ENCODE data around the gene HOXB9.
A peak's percentile ranks its signal among the peaks of the same experiment; 100 is the strongest.

Gene HOXB9

DNA sequence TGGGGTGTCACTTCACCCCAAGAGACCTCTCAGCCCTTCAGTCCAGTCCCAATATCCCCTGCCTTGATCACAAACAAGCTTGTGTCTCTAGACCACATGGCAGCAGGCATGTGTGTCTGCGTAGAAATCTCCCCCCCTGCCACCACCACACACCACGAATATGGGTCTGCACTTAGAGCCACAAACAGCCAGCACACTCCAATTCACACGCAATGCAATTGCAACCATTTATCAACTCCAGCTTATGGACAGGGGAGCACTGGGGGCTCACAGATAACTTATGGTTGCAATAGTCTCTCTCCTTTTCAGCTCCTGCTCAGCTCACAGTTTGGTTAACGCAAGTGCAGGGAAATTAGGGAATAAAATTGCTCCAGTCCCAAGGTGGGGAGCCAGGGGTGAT lies 2.6 kb downstream of the HOXB9 start:
- FAIRE-seq = no peak

DNA sequence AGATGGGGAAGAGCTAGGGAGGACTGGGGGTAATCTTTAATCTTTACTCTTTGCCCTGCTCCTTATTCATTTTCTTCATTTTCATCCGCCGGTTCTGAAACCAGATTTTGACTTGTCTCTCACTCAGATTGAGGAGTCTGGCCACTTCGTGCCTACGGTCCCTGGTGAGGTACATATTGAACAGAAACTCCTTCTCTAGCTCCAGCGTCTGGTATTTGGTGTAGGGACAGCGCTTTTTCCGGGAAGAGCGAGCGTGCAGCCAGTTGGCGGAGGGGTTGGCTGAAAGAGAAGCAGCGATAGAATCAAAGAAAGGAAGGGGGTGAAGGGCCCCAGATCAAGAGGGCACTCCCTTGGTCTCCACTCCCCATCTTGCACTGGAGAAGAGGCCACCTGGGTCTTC lies 3.3 kb downstream of the HOXB9 start:
- FAIRE-seq = no peak

DNA sequence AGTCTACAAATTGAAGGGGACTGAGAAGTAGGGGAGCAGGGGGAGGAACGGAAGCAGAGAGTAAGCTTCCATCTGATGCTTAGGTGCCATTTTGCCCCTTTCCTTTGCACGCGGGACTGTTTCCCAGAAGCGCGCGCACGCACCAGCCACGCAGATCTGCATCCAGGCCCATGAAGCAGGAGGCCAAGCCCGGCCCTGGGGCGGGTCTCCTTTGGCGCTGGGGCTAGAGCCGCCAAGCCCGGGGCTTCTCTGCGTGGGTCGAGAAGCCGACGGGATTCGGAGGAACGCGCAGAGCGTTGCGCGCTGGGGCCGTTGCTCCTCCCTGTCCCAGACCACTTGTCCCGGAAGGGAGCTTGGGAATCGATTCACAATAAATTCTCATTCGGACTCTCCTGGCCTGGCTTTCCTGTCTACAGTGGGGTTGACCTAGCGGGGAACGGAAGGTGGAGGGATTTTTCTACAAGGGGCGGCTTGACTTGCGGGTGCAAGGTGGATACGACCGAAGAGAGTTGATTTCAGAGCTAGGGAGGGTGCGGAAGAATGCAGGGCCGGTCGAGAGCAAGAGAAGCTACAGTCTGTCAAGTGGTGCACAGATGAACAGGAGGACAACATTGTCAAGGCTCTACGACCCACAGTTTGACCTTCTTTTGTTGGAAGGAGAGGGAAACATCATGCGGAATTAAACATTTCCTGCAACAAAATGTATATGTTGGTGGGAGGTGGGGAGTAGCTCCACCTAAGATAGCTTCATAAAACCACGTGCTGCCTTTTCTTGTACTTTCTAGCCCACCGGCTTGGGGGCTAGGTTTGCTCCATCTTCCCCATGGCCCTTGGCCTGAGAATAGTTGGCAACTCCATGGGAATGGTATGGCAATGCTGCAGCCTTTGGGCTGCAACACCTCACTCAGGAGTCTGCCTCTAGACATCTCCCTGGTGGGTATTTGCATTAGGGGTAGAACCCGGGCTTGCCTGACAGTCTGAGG lies 4.5 kb downstream of the HOXB9 start:
- FAIRE-seq = no peak

DNA sequence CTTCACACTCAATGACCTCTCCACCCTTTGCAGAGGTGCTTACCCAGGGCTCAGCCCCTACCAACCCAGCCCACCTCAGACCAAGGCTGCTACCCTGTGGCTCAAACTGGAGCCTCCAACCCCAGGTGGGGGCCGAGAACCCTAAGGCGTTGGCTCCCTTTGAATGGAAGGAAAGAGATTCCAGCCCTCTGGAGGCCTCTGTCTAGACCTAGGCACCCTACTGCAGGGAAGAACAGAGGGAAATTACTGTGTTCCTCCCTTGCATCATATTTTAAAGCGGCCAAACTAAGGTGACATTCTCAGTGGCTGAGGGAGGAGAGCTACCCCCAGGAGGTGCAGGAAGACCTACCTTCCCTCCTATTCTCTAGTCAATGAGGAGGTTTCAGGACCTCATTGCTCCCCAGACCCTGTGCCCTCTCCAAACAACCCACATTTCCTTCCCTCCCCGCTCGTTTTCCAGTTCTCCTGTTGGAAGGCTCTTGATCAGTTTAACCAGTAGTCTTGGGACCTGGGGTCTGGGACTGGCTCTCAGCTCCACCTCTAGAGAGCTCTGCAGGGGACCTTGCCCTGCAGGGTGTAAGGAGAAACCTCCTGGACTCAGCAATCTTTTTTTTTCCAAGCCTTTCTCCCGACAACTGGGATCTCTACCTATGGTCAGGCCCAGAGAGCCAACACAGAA lies 5.6 kb downstream of the HOXB9 start:
- FAIRE-seq = no peak

DNA sequence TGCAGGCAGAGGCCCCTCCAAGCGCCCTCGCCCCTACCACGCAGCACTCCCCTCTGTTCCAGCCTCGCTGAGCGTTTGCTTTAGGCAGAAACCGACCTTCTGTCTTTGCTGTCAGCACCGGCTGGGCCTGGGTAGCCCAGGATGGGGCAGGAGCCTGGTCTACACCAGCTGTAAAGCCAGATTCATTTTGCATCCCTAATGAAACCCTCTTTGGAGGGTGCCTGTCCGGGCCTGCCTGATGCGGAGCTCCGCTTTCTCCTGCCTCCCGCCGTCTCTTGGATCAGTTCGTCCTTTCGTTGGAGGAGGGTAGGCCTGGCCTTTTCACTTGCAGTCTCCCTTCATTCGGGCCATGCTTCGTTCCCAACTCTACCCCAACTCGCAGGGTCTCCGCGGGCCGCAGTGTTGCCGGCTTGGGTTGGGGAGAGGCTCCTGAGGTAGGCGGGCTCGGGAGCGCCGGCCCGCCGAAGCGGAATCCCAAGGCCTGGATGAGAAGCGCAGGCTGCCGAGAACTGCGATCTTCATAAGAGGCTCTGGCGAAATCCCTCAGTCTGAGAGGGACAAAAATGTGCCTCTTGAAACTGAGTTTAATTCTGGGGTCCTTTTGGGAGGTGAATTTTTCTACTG lies 6.2 kb downstream of the HOXB9 start:
- no peak for FAIRE-seq

DNA sequence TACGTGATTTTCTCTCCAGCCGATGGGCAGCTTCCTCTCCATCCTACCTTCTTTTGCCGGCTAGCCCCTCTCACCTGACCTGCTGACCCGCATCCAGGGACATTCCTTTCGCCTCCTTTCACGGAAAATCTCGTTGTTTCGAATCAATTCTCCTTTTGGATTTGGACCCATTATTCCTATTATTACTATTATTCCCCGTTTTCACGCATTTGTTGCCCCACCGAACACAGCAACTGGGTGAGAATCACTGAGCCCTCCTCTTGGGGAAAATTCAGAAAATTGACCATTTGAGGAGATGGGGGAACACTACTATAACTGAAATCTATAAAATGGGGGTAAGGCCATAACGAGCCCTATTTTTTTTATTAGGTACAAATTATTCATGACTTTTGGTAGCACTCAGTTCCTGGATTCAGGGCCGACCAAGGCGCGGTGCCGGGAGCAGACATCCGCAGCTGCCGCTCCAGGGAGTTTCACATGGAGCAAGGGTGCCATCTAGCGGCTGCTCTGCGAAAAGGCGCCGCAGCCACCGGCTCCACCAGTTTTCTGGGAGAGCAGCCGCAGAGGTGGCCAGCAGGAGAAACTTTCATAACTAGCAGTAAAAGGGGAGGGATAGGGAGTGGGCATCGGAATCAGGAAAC lies 7.8 kb downstream of the HOXB9 start:
- peak; percentile 98 for FAIRE-seq

DNA sequence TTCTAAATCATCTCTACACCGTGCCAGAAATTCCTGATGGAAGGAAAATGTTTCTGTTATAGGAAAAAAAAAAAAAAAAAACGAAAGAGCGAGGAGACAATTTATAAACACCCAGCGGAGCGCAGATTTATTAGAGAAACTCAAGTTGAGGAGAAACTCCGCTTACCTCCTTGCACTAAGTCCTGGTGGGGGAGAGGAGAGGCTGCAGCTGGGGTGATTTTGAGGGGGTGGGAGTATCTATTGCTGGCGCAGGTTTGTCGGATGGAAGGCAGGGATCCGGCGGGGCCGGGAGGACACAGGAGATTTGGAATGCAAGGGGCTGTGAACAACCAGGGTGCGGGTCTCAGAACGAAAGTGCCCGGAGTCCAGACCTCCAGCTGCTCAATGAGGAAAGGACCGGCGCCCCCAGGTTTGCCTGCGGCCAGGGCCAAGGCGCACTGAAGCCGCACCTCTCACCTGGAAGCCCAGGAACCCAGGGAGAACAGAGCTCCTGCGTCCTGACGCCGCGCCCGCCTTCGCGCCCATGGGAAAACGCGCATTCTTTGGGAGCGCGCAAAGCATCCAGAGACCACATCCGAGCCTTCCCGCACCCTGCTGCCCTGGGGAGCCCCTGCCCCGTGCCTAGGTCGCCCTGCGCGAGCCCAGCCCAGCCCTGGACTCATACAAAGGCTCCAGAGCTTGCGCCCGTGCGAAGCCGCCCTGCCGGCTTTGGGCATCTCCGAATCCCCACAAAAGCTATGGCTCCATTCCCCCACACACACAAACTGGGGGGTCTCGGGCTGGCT lies 8.5 kb downstream of the HOXB9 start:
- FAIRE-seq = no peak

DNA sequence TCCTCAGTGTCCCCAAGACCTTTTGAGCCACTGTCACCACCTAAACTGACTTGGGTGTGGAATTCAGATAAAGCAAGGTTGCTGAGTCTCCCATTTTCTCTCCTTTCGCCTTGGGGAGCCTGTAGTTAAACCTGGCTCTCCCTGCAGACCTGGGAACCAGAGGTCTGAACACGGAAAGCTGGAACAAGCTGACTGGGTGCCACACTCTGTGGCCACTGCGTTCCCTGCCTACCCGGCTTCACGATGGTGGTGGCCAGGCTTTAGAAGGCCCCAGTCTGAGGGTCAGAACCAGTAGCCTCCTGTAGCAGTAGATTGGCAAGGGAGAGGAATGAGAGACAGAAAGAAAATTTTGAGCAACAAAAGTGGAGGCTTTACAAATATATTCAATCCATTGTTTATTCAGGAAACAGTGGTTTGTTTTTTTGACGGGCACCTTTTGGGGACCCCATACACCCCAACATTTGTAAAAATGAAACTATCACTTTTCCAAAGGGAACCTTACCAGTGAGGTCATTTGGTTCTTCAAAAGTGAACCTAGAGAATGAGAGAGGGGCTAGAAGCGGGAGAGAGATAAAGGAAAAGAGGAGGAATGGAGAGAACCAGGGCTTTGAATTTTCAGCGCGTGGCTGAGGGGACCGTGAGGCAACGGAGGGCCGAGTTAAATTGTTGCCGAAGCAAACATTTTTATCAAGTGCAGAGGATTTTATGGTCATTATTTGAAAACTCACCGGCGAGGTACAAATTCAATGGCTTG lies 9.3 kb downstream of the HOXB9 start:
- no peak for FAIRE-seq

DNA sequence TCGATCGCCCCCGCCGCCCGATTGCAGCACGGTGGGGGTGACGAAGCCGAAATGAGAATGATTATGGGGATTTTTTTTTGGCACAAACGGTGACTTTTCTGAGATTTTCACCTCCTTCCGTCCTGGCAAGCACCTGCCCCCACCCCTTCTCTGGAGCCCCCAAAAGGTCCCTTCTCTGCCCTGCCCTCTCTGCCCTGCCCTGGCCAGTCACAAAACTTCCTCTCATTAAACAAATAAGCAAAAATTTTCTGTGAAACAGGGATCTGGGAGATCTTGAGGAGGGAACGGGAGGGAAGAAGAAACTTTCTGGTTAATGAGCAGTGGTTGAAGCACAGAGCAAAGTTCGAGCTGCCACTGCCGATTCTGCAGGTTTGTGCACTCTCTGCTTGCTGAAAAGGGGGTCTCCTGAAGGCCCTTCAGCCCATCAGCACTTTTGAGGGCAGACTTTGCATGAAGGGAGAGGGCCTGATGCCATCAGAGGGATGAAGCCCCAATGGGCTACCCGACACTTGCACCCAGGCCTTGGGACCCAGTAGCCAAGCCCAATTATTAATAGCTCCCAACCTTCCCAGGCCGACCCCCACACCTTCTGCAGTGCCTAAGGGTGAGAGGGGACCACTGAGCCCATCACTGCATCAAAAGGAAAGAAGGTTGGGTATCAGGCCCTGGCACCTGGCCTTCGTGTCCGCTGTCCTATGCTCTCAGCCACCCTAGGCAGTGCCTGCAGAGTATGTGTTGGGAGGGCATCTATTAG lies 10.0 kb downstream of the HOXB9 start:
- no peak for FAIRE-seq

DNA sequence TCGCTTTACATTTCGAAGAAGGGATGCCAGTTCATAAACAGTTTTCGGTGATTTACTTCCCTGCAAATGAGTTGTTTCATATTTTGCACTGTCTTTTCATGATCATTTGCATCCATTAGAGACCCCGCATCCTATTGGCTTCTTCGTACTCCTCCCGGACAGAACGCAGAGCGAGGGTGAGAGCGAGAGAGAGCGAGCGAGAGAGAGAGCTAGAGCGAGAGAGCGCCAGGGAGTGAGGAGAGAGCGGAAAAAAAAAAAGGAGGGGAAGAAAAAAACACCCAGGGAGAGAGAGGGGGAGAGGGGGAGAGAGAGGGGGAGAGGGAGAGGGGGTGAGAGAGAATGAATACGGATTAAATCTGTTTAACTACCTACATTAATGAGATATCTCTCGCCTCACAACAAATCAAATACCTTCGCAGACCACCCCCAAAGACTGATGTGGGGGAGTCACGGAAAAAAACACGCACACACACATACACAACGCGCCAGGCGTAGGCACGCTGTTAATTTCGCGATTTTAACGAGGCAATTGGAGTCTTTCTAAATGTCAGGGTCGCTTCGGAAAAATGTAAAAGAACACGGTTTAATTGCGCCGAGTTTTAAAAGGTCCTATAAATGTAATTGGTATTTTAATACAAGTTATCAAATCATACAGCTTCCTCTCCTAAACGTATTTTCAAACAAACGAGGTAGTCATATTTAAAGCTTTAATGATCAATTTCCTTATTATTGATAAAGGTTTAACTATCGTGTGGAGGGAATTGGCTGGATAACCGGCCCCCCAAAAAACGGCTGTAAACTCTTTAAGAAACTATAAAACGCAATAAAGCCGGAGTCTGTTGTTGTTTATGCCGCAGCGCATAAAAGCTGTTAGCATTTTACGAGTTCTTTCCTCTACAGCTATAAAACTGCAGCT lies 10.9 kb downstream of the HOXB9 start, which contains the start of gene HOXB8:
Gene HOXB8 (minus strand): TSS at position 246 of the 916 bp plus-strand sequence. CDS start 588 bp downstream, outside the sequence.
- peak; percentile 81 for FAIRE-seq

DNA sequence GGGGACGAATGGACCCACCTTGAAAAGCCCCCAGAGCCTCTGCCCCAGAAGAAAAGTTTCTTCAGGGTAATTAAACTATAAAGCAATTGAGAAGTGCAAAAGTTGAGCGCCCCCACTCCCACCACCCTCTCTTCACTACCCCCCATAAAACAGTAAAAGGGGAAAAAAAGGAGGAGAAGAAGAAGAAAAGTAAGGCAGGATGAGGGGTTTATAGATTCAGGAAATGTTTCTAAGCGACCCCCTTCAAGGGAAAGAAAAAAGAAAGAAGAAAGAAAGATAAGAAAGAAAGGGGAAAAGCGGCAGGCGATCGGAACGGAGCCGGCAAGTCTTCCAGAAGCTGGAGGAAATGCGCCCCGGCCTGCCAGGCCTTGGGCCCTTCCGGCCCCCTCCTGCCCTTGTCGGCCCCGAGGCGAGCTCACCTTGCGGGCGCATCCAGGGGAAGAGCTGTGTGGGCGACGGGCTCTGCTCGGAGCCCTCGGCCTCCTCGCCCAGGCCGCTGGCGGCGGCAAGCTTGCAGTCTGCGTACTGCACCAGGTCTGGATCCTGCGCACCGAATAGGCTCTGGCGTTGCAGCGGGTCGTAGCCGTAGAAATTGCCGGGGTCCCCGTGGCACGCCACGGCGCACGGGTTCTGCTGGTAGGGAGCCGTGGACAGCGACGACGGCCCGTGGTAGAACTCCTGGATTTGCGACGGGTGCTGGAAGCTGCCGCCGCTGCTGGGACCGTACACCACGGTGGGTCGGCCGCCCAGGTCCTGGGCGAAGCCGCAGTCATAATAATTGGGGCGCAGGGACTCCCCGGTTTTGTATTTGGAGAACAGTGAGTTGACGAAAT lies 12.1 kb downstream of the HOXB9 start:
- FAIRE-seq = no peak

DNA sequence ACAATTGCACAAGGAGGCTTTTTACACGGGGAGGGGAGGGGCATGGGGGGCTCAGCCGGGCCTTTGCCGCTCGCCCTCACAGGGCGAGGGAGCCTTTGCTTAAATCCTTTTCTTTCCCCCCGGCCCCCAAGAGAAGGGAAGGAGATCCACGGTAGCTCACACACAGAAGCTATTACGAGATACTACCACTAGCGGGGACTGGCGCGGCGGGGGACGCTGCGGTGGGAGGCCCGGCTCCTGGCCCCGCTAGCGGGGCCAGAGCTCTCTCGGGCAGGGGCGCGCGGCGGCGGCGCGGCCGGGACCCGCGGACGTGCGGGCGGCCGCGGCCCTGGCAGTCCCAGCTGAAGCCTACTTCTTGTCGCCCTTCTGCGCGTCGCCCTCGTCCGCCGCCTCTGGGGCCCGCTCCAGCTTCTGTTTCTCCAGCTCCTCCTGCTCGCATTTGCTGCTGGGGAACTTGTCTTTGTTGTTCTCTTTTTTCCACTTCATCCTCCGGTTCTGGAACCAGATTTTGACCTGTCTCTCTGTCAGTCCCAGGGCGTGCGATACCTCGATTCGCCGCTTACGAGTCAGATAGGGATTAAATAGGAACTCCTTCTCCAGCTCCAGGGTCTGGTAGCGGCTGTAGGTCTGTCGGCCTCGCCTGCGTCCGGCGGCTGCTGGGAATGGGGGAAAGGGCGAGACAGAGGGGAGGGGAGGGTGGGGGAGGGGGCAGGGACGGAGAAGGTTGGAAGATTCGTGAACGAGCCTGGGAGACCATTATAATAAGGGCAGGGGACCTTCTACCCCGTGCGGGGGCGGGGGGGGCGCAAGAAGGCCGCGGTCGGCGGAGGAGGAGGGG lies 13.1 kb downstream of the HOXB9 start:
- FAIRE-seq = no peak

DNA sequence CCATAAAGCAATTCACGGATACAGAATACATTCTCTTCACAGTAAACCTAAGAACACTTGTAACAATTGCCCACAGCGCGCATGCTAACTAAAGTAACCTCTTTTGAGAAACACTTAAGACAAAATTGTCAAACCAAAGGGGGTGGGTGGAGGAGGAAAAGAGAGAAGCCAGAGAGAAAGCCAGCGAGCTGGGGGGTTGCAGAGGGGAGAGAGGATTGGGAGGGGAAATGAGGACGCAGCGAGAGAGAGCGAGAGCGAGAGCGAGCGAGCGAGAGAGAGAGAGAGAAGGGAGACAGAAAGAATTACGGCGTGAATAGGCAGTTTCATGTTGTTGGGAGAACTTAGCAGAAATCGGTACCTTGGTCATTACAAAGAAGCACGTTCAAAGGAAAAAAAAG lies 13.7 kb downstream of the HOXB9 start:
- FAIRE-seq = no peak

DNA sequence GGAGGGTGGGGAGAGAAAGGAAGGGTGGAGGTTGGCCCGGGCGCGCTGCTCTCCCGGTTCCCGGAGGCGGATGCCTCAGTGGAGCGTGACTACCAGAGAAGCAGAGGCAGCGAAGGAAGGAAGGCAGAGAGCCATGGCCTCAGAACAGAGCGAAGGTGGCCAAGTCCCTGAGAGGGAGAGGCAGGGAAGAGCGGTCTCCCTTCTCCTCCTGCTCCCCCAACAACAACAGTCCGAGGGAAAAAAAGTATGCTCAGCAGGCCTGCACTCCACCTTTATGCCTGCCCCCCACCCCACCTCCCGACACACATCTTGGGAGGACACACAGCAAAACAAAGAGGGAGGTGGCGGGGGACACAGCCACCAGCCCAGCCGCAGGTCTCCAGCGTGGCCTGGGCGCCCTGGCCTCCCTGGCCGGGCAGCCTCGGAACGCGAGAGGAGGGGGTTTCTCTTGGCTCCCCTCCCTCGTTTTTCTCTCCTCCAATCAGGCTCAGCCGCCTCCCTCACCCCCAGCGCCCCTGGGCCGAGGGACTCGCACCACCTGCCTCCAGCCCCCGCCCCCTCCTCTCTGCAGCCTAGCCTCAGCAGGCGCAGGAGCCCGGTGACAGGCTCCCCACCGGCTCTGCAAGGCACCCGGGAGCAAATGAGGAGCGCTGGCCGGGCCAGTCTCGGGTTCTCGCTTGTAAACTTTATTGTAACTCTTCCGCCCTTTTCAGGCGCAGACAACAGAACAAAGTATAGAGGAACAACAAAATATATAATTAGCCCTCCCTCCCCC lies 14.3 kb downstream of the HOXB9 start:
- FAIRE-seq = peak; percentile 66

DNA sequence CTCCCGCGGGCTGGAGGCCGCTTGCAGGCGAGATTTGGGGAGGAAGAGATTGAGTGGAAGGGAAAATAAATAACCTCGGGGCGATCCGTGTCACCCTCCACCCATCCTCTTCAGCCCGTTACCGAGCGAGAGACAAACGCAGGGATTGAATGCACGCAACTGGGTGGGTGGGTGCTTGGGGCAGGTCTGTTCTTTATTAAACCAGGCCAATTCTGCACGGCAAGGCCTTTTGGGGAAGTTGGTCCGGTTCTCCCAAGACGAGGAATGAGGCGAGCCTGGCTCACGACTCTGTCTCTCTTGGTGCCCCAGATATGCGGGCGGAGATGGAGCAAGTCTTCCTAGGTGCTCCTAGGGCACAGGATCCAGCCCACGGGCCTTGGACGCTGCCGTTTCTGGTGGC lies 14.9 kb downstream of the HOXB9 start:
- no peak for FAIRE-seq

DNA sequence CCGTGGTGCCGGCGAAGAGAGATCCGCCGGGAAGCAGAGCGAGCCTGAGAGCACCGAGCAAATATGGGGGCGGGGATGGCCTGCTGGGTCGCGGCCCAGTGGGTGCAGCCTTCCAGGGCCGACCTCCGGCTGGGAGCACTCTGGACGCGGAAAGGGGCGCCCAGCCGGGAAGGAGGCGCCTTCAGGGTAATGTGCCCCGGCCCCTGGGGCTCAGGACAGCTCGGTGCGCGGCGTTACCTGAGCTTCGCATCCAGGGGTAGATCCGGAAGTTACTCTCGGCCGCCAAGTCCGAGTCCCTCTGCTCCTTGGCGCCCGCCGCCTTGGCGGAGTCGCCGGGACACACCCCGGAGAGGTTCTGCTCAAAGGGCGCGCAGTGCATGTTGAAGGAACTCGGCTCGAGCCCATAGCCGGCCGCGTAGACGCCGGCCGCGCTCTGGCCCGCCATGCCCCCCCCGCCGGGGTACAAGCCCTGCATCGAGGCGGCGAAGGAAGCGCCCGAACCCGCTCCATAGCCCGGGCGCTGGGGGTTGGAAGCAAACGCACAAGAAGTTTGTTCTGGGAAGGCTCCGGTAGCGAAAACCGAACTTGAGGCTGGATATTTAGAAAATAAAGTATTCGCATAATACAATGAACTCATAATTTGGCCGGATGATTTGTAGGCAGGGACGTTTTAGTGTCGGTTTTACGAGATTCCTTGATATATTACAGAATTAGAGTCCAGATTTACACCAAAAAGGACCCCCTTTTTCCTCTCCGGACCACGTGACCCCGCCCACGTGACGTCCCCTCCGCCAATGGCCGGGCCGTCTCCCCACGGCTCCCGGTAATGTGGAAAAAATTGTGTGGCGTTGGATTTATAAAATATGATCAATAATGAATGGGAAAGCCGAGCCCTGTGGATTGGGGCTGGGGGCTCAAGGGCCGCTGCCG lies 15.6 kb downstream of the HOXB9 start, which contains the start of gene HOXB7:
Gene HOXB7 (minus strand): TSS at position 736 of the 930 bp plus-strand sequence. CDS start 99 bp downstream, at position 637.
- FAIRE-seq = peak; percentile 86

Measured in G401.6 (cell line).